Stimulated activated memory B cell treated with anti-CD40 and anti-IgM and Interleukin-4, amounts not matched to agents 10 μg/mL and 1 μg/mL and 100 μg/mL, for 72 hours (primary cell): Measurements from ENCODE around the gene ASPSCR1.

Experiments used
- ATAC-seq: fragments of 150-1000 bp; cut with Tn5 transposase; 2 replicates; pipeline ENCODE4 v1.10.0; 2021
- H3K27ac Mint-ChIP-seq: one replicate; pipeline ENCODE4 v1.8.0; 2022; ENCODE audit warnings: mild to moderate bottlenecking, mixed read lengths
- H3K27me3 Mint-ChIP-seq: one replicate; pipeline ENCODE4 v1.8.0; 2022; ENCODE audit warnings: mixed read lengths
- H3K36me3 Mint-ChIP-seq: one replicate; pipeline ENCODE4 v1.8.0; 2022; ENCODE audit warnings: mixed read lengths
- H3K4me1 Mint-ChIP-seq: one replicate; pipeline ENCODE4 v1.8.0; 2022; ENCODE audit warnings: mixed read lengths
- H3K4me3 Mint-ChIP-seq: one replicate; pipeline ENCODE4 v1.8.0; 2022; ENCODE audit warnings: mild to moderate bottlenecking, moderate library complexity, mixed read lengths
- H3K9me3 Mint-ChIP-seq: one replicate; pipeline ENCODE4 v1.8.0; 2022; ENCODE audit warnings: mixed read lengths

ASPSCR1 gene

DNA sequence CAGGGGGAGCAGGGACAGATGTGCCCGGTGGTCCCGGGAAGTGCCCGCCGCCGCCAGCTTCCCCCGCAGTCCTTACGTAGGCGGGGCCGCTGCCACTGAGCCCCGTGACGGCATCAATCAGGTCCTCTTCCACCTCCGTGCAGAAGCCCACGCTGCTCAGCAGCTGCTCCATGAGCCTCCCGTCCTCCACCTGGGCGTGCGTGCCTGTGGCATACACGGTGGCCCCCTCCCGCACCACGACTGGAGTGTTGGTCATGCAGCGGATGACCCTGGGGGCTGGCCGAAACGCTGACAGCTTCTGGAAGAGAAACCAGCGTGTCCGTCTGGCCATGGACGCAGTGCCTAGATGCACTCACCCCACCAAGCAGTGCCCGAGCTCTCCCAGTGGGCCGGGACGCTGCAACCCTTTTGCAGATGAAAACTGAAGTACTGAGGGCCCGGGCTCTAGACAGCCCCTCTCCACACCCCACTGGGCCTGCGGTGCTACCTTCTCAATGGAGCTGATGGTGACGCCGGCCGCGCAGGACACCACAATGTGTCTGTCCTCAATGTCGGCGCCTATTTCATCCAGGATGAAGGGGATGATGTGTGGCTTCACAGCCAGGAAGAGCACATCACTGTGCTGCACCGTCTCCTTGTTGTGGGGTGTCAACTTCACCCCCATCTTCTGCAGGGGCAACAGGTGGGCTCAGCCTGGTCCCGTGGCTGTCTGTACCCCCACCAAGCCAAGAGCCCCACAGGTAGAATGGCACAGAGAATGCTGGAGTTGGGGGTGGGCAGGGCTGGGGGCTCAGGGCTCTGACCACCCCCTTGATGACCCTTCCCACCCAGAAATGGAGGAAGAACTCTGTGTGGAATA, 42.4 kb upstream of the ASPSCR1 start:
- Mint-ChIP-seq H3K4me3 (peak overlapping the region; percentile 50), H3K4me1 (peaks cover 35% of the 10 kb centered on the region), H3K27me3 (peaks cover 41% of the 10 kb centered on the region), H3K9me3 (no peaks in the 10 kb centered on the region), H3K36me3 (peaks cover 10% of the 10 kb centered on the region), H3K27ac (no peak overlapping the region)
- ATAC-seq, result no peak

DNA sequence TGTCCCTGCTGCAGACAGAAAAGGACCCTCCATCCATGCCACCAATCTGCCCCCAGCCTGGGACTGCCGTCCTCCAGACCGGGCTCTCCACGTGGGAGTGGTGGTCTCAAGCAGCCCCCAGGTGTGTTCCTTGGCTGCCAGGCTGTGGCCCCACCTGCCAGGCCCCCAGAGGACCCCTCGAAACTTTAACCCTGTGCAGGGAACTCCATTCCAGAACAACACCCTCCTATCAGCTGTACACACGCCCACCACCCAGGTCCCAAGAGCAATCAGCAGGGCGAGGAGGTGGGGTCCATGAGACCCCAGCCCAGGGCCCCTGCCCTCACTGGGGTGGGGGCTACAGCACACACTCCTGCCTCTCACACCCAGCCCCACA, 41.7 kb upstream of the ASPSCR1 start:
- Mint-ChIP-seq H3K36me3 (peaks cover 10% of the 10 kb centered on the region), H3K27ac (no peak overlapping the region), H3K4me3 (peak overlapping the region; percentile 50), H3K9me3 (no peaks in the 10 kb centered on the region), H3K4me1 (peaks cover 34% of the 10 kb centered on the region), H3K27me3 (peaks cover 41% of the 10 kb centered on the region)
- ATAC-seq, result no peak

DNA sequence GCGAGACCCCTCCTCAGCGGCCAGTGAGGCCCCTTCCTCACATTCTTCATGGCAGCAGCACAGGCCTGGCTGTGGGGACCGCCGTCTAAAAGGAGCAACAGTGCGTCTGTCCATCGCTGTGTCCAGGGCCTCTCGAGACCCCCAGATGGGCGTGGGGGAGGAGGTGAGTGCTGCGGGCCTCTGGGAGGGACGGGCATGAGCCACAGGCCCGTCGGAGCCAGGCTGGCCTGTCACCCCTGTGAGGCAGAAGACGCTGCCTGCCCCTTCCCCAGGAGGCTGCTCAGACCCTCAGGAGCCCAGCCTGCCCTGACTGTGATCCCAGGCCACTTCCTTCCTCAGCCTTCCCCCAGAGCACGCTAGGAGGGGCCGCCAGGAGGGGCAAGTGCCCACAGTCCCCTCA, 38.2 kb upstream of the ASPSCR1 start:
- ATAC-seq, result no peak
- H3K27ac Mint-ChIP-seq, result no peak overlapping the region
- H3K4me1 Mint-ChIP-seq, result peaks cover 22% of the 10 kb centered on the region
- H3K27me3 Mint-ChIP-seq, result peaks cover 26% of the 10 kb centered on the region
- H3K9me3 Mint-ChIP-seq, result no peaks in the 10 kb centered on the region
- H3K36me3 Mint-ChIP-seq, result peaks cover 5% of the 10 kb centered on the region
- no peak overlapping the region for H3K4me3 Mint-ChIP-seq

DNA sequence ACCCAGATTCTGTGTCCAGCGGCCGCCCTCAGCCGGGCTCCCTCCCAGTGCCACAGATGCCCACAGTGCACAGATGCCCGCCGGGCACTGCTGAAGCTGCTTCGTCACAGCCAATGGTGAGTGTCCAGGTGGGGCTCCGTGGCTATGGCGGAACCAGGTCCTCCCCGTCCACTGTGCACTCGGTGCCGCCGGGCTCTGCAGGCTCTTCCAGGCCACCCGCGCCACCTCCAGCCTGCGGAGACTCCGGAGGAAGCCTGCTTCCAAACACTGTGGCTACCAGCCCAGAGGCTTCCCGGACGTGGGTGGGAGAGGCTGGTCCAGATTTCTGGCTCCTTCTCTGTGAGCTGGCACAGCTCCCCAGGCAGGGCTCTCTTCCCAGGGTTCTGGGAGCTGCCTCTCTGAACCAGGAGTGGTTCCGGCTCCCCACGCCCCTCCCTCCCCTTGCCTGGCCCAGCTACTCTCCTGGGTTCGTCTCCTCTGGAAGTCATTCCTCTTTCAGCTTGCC, 37.5 kb upstream of the ASPSCR1 start:
- ATAC-seq, result no peak
- no peak overlapping the region for H3K4me3 Mint-ChIP-seq

DNA sequence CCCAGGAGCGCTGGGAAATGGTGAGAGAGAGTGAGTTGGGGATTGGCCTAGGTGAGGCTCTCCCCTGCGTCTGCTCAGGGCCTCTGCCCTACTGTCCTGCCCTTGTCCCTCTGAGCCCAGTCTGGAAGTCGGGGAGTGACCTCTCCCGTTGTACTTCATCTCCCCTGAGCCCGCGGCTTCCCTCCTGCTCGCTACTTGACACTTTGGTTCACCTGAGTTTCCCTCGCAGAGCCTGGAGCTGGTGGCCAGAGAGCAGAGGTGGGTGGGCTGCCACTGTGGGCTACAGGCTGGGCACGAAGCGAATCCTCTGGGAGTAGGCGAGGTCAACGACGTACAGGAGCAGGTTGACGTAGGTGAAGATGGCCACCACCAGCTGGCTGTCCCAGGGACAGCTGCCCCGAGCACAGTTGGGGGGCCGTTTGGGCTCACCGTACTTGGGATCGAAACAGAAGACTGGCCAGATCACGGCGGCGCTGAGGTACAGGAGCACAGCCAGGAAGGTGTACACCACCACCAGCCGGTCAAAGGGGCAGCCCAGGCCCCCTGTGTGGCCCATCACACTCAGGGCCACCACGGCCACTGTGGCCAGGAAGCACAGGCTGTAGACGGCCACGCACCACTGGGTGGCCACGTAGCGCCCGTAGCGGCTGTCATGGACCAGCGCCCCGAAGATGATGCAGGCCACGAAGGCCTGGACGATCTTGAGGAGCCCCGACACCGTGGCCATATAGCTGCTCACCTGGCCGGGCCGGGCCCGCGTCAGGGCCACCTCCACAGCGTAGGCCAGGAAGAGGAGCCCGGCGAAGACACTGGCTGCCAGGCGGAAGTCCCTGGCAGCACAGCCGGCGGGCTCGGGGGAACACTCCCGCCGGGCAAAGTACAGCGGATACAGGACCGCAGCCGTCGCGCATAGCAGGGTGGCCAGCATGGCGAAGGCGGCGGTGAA, 36.6 kb upstream of the ASPSCR1 start:
- H3K4me1 Mint-ChIP-seq, result peaks cover 19% of the 10 kb centered on the region
- peaks cover 42% of the 10 kb centered on the region for H3K27me3 Mint-ChIP-seq
- no peak for ATAC-seq
- no peak overlapping the region for H3K27ac Mint-ChIP-seq
- no peaks in the 10 kb centered on the region for H3K9me3 Mint-ChIP-seq
- H3K36me3 Mint-ChIP-seq, result no peaks in the 10 kb centered on the region
- no peak overlapping the region for H3K4me3 Mint-ChIP-seq

More for the DNA sequence above, 37.5 kb upstream of the ASPSCR1 start:
- H3K9me3 Mint-ChIP-seq, result no peaks in the 10 kb centered on the region
- H3K36me3 Mint-ChIP-seq, result peaks cover 1% of the 10 kb centered on the region
- H3K4me1 Mint-ChIP-seq, result peaks cover 22% of the 10 kb centered on the region
- H3K27me3 Mint-ChIP-seq, result peaks cover 33% of the 10 kb centered on the region
- no peak overlapping the region for H3K27ac Mint-ChIP-seq

DNA sequence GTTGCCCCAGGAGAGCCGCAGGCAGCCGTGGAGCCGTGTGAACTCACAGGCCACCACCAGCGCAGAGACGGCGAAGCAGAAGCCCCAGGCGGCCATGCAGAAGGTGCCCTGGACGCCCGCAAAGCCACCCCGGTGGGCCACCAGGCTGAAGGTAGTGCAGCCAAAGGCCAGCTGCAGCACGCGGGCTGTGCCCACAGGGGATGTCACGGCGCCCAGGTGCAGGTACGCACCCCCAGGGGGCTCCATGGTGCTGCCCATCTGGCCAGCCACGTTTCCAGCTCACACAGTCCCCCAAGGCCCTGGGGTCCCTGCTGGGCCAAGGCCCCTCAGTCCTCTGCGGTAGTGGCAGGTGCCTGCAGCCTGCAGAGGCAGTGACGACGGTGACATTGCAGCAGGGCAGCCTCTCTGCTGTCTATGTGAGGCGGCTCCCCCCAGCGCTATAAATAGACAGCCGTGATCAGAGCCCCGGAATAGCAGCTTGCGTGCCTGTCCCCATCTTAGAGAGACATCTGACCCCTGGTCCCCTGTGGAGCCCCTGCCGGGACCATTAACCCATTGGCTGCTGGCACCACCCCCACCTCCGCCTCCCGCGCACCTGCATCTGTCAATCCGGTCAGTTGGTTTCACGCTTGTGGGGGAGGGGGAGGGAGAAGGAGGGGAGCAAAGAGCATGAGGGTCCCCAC, 35.8 kb upstream of the ASPSCR1 start:
- Mint-ChIP-seq H3K9me3 (no peaks in the 10 kb centered on the region), H3K27me3 (peaks cover 43% of the 10 kb centered on the region), H3K36me3 (no peaks in the 10 kb centered on the region), H3K4me1 (peaks cover 10% of the 10 kb centered on the region), H3K4me3 (no peak overlapping the region), H3K27ac (no peak overlapping the region)
- ATAC-seq, result no peak

DNA sequence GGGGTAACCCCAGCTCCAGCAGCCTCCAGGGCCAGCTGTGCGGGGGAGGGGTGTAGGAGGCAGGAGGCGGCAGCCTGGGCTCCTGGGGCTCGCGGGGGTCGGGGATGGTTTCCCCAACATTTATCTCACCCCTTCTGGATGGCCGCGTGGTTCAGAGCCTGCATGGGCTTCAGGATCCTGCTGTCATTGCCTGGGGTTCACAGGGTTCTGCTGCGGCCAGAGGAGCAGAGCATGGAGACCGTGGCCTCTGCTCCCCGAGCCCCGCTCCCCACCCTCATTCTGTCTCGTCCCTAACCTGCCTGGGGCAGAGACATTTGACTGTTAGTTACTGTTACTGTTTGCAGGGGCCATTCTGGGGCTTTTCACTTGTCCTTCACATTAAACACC, 35.3 kb upstream of the ASPSCR1 start:
- peaks cover 8% of the 10 kb centered on the region for H3K4me1 Mint-ChIP-seq
- peaks cover 48% of the 10 kb centered on the region for H3K27me3 Mint-ChIP-seq
- ATAC-seq, result no peak
- H3K4me3 Mint-ChIP-seq, result no peak overlapping the region
- no peak overlapping the region for H3K27ac Mint-ChIP-seq
- no peaks in the 10 kb centered on the region for H3K36me3 Mint-ChIP-seq
- no peaks in the 10 kb centered on the region for H3K9me3 Mint-ChIP-seq

DNA sequence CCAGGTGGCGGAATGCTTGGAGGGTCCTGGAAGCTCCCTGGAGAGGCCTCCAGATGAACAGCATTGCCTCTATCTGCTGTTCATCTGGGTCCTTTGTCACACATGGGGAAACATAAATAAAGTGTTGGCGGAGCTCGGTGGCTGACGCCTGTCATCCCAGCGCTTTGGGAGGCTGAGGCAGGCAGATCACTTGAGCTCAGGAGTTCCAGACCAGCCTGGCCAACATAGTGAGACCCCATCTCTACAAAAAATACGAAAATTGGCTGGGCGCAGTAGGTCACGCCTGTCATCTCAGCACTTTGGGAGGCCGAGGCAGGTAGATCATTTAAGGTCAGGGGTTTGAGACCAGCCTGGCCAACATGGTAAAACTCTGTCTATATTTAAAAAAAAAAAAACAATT, 32.6 kb upstream of the ASPSCR1 start:
- H3K27me3 Mint-ChIP-seq, result peaks cover 43% of the 10 kb centered on the region
- H3K9me3 Mint-ChIP-seq, result no peaks in the 10 kb centered on the region
- no peaks in the 10 kb centered on the region for H3K36me3 Mint-ChIP-seq
- H3K27ac Mint-ChIP-seq, result no peak overlapping the region
- no peak for ATAC-seq
- no peak overlapping the region for H3K4me3 Mint-ChIP-seq
- H3K4me1 Mint-ChIP-seq, result no peaks in the 10 kb centered on the region

DNA sequence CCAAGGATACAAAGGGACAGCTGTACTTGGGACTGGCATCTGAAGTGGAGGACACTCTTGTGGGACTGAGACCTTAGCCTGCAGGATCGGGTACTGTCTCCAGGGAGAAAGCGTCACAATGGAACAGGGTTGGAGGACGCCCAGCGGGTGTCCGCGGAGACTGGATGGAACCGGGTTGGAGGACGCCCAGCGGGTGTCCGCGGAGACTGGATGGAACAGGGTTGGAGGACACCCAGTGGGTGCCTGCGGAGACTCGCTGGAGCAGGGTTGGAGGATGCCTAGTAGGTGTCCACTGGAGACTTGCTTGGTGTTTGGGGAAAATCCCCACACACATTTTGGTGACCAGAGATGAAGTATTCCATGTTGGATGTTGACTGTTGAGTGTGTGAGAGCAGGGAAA, 30.2 kb upstream of the ASPSCR1 start, which contains the start of gene MYADML2:
Gene MYADML2 (minus strand): TSS at position 45 of the 400 bp plus-strand sequence. CDS start 5,492 bp downstream, outside the sequence.
- Mint-ChIP-seq H3K9me3 (no peaks in the 10 kb centered on the region), H3K27me3 (peaks cover 38% of the 10 kb centered on the region), H3K27ac (no peak within 1 kb of the TSS), H3K36me3 (no peaks in the 10 kb centered on the region), H3K4me3 (no peak within 1 kb of the TSS), H3K4me1 (no peaks in the 10 kb centered on the region)
- no peak for ATAC-seq

DNA sequence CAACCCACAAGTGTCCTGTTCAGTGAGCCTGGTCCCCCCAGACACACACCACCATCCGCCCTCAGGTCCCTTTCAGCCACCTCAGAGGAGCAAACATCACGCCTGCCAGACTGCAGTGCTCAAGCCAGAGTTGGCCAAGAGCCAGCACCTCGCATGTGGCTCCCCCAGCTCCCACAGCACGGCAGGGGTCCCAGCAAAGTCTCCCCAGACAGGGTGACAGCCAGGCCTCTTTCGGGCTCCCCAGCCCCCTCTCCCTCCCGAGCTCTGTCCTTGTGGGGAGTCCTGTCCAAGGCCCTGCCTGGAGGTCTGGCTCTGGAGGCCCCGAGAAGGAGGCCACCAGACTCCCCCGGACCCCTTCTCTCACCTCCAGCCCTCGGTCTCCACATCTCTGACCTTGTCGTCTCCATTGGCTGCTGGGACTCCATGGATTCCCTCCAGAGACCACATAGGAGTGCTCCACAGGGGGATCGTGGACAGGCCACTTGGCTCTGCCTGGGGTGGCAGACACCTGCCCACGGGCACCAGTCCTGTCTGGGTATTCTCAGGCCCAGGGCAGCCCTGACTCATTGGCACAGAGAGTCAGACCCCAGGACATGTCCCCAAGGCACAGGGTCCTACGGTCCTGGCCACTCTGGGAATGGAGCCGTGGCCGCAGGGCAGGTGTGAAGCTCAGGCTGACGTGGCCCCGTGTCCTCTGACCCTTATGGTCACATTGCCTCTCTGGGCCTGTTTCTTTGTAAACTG, 28.6 kb upstream of the ASPSCR1 start:
- H3K36me3 Mint-ChIP-seq, result no peaks in the 10 kb centered on the region
- H3K27me3 Mint-ChIP-seq, result peaks cover 38% of the 10 kb centered on the region
- ATAC-seq, result no peak
- H3K9me3 Mint-ChIP-seq, result no peaks in the 10 kb centered on the region
- H3K27ac Mint-ChIP-seq, result no peak overlapping the region
- no peak overlapping the region for H3K4me3 Mint-ChIP-seq
- H3K4me1 Mint-ChIP-seq, result no peaks in the 10 kb centered on the region

DNA sequence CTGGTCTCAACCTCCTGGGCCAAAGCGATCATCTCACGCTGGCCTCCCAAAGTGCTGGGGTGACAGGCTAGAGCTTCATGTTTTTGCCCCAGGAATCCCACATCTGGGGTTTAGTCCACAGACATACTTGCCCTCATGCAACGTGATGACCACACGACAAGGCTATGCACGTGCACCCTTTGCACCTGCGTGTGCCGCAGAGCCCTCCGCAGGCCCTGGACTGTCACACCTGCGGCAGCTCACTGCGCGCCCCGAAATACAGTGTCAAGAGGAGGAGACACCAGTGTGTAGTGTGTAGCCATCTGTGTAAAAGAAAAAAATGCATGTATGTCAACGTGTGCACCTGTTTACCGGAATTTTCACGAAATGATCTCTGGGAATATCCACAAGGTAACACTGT, 26.9 kb upstream of the ASPSCR1 start:
- Mint-ChIP-seq H3K4me1 (no peaks in the 10 kb centered on the region), H3K27ac (no peak overlapping the region), H3K27me3 (peaks cover 38% of the 10 kb centered on the region)

DNA sequence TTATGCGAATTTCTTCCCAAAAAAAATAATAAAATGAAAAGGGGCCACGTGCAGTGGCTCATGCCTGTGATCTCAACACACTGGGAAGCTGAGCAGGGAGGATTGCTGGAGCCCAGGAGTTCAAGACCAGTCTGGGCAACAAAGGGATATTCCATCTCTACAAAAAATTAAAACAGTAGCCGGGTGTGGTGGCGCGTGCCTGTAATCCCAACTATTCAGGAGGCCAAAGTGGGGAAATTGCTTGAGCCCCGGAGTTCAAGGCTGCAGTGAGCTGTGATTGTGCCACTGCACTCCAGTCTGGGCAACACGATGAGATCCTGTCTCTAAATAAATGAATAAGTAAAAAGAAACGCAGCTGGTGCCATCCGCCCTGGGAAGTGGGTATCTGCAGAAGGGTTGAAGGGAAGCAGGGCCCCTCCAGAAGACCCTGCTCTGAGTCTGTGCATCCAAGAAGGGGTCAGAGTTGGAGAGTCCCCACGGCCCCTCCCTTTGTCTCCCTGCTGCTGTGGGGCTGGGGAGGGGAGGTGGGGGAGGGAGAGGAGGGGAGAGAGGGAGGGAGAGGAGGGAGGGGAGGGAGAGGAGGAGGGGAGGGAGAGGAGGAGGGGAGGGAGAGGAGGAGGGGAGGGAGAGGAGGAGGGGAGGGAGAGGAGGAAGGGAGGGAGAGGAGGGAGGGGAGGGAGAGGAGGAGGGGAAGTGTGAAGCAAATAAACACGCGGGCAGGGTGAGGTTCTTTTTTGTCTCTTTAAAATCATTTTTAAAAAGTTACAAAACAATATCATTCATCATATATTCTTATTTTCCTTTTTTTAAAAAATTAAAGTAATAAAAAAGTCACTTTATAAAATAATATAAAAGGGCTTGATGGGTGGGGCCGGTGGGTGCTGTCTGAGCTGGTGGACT, 25.4 kb upstream of the ASPSCR1 start:
- H3K36me3 Mint-ChIP-seq, result no peaks in the 10 kb centered on the region
- ATAC-seq, result no peak
- H3K4me3 Mint-ChIP-seq, result no peak overlapping the region
- no peaks in the 10 kb centered on the region for H3K9me3 Mint-ChIP-seq
- H3K27ac Mint-ChIP-seq, result no peak overlapping the region
- no peaks in the 10 kb centered on the region for H3K4me1 Mint-ChIP-seq
- peaks cover 45% of the 10 kb centered on the region for H3K27me3 Mint-ChIP-seq

More for the DNA sequence above, 26.9 kb upstream of the ASPSCR1 start:
- Mint-ChIP-seq H3K9me3 (no peaks in the 10 kb centered on the region), H3K36me3 (no peaks in the 10 kb centered on the region), H3K4me3 (no peak overlapping the region)
- ATAC-seq, result no peak

DNA sequence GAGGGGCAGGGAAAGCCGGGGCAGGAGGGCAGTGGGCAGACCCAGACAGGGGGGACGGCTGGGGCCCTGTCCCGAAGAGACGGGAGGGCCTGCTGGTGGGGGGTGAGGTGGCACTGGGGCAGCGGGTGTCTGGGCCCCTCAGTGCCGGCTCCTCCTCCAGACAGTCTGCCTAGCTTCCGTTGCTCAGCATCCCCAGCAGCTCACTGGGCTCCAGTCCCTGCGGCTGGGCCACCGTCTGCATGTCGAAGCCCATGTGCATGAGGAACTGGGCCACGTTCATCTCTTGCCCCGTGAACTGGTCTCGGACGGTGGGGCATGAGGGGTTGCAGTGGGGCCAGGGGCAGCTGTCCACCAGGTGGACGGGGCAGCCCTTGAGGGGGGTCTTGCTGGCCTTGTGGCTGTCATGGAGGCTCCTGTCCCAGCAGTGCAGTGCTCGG, 24.6 kb upstream of the ASPSCR1 start:
- Mint-ChIP-seq H3K4me1 (no peaks in the 10 kb centered on the region), H3K9me3 (no peaks in the 10 kb centered on the region), H3K27ac (no peak overlapping the region), H3K4me3 (no peak overlapping the region), H3K27me3 (peaks cover 48% of the 10 kb centered on the region), H3K36me3 (no peaks in the 10 kb centered on the region)
- ATAC-seq, result no peak
